ENCODE data around the gene TAX1BP1.
"Not testable (repeated sequence)": the region's sequence is repeated elsewhere in the genome, so short reads cannot be mapped to it uniquely, and the experiment has no call there.

Gene TAX1BP1

GRCh38 chr7:27836536-27836935 is 96.6 kb downstream of the TAX1BP1 start:
- DNase-seq (ENCODE audit: low read depth, low spot score): no peak
- H3K27ac ChIP-seq: no peak overlapping the region

DNA sequence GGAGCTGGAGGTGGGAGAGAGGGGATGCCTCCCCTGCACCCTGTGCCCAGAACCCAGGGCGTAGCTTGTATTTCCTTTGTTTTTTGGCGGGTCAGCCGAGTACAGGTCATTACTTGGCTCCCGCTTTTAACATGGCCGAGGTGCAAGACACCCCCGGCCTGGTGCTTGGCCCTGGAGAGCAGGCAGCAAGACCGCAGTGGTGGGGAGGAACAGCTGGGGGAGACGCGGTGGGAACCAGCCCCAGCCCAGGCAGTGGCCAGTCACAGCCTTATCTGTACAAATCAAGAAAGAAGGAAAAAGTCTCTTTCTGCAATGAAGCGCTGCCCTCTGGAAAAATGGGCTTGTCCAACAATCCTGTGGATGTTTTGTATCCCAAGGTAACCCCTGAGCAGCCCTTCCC is 99.1 kb downstream of the TAX1BP1 start:
- DNase-seq (ENCODE audit: low read depth, low spot score): no peak
- no peak overlapping the region for H3K27ac ChIP-seq

DNA sequence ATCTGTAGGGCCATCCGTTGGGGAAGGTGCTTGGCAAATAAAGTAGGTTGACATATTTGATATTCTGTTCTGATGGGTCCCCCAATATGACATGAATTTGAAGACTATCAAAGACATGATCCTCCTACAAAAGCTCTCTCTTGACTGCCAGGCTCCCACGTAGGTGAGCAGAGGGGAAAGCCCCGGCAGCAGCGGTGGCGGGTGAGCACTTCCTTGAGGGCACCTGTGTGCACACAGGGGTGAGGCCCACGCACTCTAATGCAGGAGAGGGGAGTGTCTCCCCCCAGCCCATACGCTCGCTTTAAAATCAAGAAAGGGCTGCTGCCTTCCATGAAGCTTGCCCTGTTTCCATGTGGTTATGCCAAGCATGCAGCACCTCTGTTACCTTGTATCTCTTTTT is 100.4 kb downstream of the TAX1BP1 start:
- no peak for DNase-seq (ENCODE audit: low read depth, low spot score)
- H3K27ac ChIP-seq: no peak overlapping the region

DNA sequence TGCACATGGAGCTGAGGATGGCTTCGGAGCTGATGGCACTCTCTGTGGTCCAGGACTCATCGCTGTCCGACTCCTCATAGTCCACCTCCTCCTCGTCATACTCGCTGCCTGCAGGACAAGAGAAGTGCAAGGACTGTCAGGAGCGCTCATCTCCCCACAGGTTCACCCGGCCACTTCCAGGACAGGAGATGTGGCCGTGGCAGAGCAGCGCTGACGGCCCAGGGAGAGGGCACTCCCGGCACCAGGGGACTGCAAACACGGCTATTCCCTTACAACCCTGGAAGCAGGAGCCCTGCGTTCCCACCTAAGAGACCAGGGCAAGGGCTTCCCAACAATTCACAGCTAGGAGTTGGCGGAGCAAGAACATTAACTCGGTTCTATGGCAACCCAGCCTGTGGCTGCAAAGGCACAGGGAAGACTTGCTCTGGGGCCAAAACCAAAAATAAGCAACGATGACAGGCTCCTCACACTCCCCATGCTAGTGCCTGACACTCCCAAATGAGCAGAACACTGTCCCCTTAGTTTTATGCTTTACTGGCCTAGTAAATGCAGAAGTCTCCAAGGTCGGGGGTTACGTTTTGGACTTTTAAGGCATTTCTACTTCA is 100.9 kb downstream of the TAX1BP1 start:
- no peak overlapping the region for H3K27ac ChIP-seq
- no peak for DNase-seq (ENCODE audit: low read depth, low spot score)

DNA sequence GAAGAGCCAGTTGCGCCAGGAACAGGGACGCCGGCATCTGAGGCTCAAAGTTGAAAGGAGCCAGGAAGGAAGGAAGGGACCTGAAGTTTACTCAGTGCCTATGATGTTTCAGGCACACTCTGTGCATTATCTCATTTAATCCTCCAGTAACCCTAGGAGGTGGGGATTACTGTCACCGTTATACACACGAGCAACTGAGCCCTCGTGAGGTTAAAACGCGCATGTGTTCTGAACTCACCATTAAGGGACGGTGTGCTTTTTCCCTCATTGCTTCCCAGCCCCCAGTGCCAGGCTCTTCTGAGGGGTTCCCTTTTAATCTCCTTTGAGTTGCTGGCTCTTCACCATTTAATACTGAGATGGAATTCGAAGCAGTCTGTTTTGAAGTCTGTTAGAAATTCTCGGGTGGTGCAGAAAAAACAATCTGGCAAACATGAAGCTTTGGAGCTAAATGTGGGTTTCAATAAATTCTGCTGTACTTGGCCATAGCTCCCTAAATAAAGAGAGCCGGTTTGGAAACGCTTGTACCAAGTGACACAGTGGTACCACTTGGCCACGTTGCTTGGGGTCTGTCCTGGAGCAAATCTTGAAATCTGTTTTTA is 102.2 kb downstream of the TAX1BP1 start:
- no peak overlapping the region for H3K27ac ChIP-seq
- no peak for DNase-seq (ENCODE audit: low read depth, low spot score)

DNA sequence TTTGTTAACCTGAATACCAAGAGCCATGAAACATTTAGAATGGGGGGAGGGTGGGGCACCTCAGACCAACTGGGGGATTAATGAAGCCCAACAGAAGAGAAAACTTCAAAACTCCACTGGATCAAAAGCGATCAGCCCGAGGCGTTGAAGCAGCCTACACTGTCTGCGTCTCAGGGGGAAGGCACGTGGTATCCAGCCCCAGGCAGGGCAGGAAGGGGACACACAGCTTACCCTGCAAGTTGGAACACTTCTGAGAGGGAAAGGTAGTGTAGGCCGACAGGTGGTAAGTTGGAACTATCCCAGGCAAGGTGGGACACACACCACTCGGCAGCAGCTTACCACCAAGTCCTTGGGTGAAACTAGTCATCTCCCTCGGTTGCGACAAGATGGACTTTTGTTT is 102.9 kb downstream of the TAX1BP1 start:
- H3K27ac ChIP-seq: no peak overlapping the region
- DNase-seq (ENCODE audit: low read depth, low spot score): no peak

DNA sequence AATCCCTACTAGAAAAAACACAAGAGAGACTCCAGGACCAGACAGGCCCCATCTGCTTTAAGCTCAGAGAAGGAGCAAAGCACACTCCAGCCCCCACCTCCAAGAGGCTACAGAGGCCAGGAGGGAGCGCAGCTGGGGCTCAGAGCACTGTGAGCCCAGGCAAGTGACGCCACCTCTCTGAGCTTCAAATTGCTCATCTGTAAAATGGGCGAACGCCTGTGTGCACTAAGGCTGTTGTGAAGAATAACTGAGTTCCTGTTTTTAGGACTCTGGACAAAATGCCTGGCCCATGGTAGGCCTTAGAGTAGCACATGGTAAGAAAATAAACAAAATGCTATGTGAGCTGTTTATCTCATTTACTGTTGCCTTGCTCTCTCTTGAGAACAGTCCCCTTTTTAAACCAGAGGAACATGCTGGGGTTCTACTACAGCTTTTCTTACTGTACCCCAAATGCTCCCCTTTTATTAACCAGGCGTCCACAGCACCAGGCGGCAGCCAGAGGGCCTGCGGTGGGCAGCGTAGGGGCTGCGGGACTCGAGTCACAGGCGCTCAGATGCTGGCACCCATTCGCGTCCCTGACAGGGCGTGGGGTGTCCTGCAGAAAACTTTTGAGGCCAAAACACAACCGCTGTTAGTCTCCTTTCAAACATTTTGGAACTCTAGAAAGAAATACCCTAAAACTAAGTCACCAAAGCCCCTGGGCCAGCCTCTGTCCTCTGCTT is 103.8 kb downstream of the TAX1BP1 start:
- no peak for DNase-seq (ENCODE audit: low read depth, low spot score)
- H3K27ac ChIP-seq: no peak overlapping the region

GRCh38 chr7:27846388-27846787 is 106.4 kb downstream of the TAX1BP1 start:
- H3K27ac ChIP-seq: peak overlapping the region; percentile 38
- DNase-seq (ENCODE audit: low read depth, low spot score): peak; percentile 52

DNA sequence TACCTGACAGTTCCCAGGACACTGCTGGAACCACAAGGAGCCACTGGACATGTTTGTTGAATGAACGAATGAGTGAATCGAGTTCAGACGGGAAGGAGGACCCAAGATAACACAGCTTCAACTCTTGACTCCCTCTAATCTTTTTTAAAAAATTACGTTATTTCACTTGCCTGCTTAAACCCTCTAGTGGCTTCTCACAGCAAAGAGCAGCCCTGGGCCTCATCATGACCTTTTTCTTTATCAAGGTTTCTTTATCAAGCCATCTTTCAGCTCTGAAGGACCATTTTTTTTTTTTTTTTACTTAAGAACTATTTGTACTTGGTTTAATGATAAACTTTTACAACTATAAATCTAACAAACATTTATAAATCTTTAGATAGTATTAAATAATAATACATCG is 110.6 kb downstream of the TAX1BP1 start:
- no peak for DNase-seq (ENCODE audit: low read depth, low spot score)
- H3K27ac ChIP-seq: no peak overlapping the region

GRCh38 chr7:27856703-27857485 is 116.9 kb downstream of the TAX1BP1 start:
- H3K27ac ChIP-seq; DNase-seq (ENCODE audit: low read depth, low spot score): not testable (repeated sequence)

- H3K27ac ChIP-seq: no peak overlapping the region
- DNase-seq (ENCODE audit: low read depth, low spot score): no peak
Measured at GRCh38 chr7:27860800-27861199, 120.8 kb downstream of the TAX1BP1 start.

DNA sequence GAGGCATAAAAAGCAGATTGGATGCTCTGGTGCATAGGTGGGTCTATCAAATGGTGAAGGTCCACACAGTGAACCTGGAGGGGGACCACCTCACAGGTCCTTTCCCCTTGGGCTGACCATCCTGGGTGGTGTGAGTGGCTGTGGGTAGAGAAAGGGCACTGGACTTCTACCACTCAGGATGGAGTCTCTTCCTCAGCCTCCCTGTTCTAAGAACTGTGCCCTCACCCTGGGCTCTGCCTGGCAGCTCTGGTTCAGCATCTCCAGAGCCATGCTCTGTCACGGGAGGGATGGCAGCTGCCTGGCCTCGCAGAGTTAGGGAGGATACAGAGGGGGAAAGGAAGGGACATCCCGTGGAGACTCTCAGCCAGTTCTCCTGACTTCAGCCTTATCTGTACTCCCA is 121.8 kb downstream of the TAX1BP1 start:
- no peak overlapping the region for H3K27ac ChIP-seq
- DNase-seq (ENCODE audit: low read depth, low spot score): no peak

DNA sequence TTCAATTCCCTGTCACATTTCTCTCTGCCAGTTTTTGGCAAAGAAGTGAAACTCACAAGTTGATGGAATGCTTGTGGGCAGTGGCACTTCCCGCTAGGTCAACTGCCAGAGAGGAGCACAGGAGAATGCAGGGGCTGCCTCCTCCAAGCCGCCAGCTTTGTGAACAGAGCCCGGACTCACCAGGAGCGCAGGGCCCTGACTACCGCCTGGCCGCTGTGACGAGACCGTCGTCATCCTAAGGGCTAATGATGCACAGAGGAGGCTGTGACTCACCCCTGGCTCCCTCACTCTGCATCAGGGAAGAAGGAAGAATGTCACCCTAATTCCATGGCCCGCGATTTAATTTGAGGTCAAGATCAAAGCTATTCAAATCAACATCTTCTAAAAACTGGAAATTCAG is 123.9 kb downstream of the TAX1BP1 start:
- DNase-seq (ENCODE audit: low read depth, low spot score): no peak
- H3K27ac ChIP-seq: no peak overlapping the region

DNA sequence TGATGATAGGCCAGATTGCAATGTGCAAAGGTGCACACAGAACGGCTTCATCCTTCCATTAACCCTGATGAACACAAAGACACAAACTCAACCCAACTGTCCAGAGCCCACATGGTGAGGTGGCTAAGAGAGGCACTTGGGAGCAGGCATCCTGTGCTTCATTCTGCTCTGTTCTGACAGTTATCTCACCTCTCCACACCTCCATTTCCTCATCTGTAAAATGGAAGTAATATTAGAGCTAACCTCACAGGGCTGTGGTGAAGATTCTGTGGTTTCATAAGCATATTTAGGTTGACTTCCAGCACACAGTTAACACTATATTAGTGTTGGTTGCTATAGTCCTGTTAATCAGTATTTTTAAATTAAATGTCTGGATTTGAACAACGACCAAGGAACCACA is 126.3 kb downstream of the TAX1BP1 start:
- no peak for DNase-seq (ENCODE audit: low read depth, low spot score)
- H3K27ac ChIP-seq: no peak overlapping the region

DNA sequence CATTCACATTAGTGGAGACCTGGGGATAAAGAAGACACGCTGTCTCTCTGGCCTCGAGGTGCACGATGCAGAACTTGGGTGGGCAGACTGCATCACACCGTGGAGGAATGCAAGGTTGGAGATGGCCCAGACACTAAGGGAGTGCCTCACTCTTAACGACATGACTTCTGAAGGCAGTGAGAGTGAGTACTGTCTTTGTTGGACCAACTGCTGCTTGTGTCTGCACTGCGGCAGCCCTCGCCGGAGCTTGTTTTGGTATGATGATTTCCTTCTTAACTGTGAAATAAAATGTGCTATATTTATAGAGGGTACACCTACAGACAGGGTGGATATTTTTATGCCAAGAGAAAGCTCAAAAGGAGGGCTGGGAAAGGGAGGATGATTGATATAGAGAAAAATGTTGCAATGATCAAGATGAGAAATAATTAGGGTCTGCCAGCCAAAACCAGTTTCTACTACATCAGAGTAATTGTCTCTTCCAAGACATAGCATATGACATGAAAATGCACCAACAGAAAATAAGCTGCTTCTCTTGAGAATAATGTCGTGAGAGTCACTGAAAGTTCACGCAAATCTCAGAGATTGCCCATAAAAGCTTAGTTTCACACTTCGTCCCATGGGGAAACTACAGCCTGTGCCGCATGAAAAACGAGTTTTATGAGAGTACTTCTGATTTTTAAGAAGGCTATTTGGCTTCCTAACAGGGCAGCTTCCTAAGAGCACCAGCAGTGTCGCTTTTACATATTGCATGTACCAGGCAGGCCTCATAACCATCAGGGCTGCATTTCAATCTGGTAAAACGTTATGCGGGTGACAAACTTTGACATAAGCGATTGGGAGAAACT is 127.1 kb downstream of the TAX1BP1 start:
- H3K27ac ChIP-seq: no peak overlapping the region
- no peak for DNase-seq (ENCODE audit: low read depth, low spot score)

DNA sequence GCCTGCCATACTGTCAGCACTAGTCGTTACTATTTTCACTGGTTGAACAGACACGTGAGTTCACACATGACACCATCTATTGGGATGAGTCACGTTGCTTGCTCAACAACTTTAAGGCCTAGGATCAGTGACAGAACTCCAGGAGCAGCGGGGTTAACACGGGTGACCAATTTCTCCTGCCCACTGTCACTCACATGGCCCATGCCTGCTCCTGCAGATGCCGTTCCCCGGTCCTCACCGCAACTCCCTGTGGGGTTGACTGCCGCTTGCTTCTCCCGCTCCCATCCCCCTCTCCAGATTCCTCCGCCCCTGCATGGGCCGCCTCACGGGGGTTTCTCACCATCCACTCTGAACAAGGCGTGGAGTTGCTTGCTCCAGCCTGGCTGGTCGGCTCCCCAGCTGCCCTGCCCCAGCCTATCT is 128.2 kb downstream of the TAX1BP1 start:
- no peak for DNase-seq (ENCODE audit: low read depth, low spot score)
- H3K27ac ChIP-seq: no peak overlapping the region

GRCh38 chr7:27869056-27869455 is 129.1 kb downstream of the TAX1BP1 start:
- H3K27ac ChIP-seq: no peak overlapping the region

GRCh38 chr7:27870595-27870994 is 130.6 kb downstream of the TAX1BP1 start:
- H3K27ac ChIP-seq: no peak overlapping the region
- no peak for DNase-seq (ENCODE audit: low read depth, low spot score)

More at GRCh38 chr7:27869056-27869455, 129.1 kb downstream of the TAX1BP1 start:
- no peak for DNase-seq (ENCODE audit: low read depth, low spot score)

DNA sequence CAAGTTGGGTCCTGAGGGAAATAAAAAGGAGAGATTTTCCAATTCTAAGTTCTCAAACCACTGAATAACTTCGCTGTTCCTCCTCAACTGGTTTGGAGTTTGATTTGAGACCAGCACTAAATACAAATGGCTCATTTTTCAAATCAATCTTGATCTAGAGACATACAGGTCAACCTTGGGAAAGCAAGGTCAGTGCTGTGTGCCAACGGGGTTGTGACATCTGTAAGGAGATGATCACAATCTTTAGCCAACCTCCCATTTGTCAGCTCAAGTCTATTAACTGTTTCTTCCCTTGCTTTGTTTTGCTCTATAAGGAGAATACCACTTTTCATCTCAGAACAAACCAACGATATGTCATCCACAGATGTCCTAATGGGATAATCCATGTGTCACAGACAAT is 131.1 kb downstream of the TAX1BP1 start:
- no peak overlapping the region for H3K27ac ChIP-seq
- DNase-seq (ENCODE audit: low read depth, low spot score): no peak

DNA sequence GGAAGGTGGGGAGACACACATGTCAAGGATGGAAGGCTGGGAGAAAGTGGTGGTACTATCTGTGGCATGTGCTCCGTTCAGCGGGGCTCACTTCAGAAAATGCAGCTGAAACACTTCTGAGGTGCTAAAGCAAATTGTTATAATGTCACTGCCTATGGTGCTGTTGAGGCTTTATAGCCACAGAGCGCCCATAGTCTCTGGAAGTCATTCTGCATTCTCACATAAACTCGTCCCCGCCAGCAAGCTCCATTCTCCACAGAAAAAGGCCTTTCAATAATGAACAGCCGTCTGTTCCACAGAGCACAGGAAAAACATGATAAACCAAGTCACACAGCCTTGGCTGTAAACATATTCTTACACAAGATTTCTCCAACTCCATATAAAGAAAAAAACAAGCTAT is 131.9 kb downstream of the TAX1BP1 start:
- H3K27ac ChIP-seq: no peak overlapping the region
- no peak for DNase-seq (ENCODE audit: low read depth, low spot score)

All from epithelial cell of prostate (primary cell).